HFFc6 (cell line): ENCODE data around the gene KCNMA1. TPM values are rescaled to one million over a fixed set of nuclear protein-coding genes. Genes with fewer than 3 reads are reported as not detected.

ENCODE experiments used
- DNase-seq: peaks from one replicate; pipeline ENCODE4 v3.0.0-alpha.2; 2018
- H3K27ac Mint-ChIP-seq: 2 replicates; pipeline ENCODE4 v1.8.0; 2020; ENCODE audit warnings: mild to moderate bottlenecking, mixed read lengths
- H3K27me3 Mint-ChIP-seq: 2 replicates; pipeline ENCODE4 v1.8.0; 2021; ENCODE audit warnings: mild to moderate bottlenecking, moderate library complexity, mixed read lengths; ENCODE audit not compliant: insufficient read depth
- H3K36me3 Mint-ChIP-seq: 2 replicates; pipeline ENCODE4 v1.8.0; 2021; ENCODE audit warnings: low read depth, mixed read lengths
- H3K4me1 Mint-ChIP-seq: 2 replicates; pipeline ENCODE4 v1.8.0; 2020; ENCODE audit warnings: low read depth, mixed read lengths
- H3K4me3 Mint-ChIP-seq: 2 replicates; pipeline ENCODE4 v1.8.0; 2020; ENCODE audit warnings: mild to moderate bottlenecking, moderate library complexity, mixed read lengths
- H3K9me3 Mint-ChIP-seq: 2 replicates; pipeline ENCODE4 v1.8.0; 2020; ENCODE audit warnings: mild to moderate bottlenecking, mixed read lengths
- total RNA-seq, 6 experiments: library from RNA; stranded (reverse); fragmentation: NEBNext Ultra II Directional; extraction: Animal tissue kit (Norgen Biotek cat#: 25700); gene quantifications; 2 replicates in 1 of 6; 3 replicates in 5 of 6; pipeline ENCODE4 v1.2.3, GENCODE V29; 2021
- TF ChIP-seq, protein P1 (sequence below): fragments of 200-600 bp; sonication (generic); IDR thresholded peaks from 2 replicates; pipeline ENCODE4 v1.5.0; 2021; ENCODE audit warnings: antibody characterized with exemption, mild to moderate bottlenecking

KCNMA1 gene
- total RNA-seq, 6 experiments from 2014 or later, result 87.1 to 191 (median 93.5) TPM

DNA sequence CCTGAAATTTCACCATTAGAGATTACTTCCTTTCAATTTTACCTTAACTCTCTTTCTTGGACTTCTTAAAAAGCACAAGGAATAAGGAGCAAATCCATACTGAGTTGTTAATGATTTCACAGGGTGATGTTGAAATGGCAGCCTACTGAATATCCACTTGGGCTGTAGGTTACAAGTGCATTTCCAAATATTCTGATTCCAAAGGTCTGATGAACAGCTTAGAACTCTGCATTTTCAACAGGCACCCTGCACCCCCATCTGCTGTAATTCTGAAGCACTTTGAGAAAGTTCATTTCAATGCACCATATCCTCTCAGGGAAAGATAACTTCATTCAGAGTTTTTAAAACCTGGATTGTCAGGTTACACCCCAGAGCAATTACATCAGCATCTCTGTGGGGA, 368.4 kb downstream of the KCNMA1 start:
- DNase-seq, result no peak
- peaks cover 68% of the 10 kb centered on the region for H3K4me1 Mint-ChIP-seq
- peak overlapping the region; percentile 29; the same call in 1 of the 2 replicates for H3K27ac Mint-ChIP-seq
- TF ChIP-seq, protein P1, sequence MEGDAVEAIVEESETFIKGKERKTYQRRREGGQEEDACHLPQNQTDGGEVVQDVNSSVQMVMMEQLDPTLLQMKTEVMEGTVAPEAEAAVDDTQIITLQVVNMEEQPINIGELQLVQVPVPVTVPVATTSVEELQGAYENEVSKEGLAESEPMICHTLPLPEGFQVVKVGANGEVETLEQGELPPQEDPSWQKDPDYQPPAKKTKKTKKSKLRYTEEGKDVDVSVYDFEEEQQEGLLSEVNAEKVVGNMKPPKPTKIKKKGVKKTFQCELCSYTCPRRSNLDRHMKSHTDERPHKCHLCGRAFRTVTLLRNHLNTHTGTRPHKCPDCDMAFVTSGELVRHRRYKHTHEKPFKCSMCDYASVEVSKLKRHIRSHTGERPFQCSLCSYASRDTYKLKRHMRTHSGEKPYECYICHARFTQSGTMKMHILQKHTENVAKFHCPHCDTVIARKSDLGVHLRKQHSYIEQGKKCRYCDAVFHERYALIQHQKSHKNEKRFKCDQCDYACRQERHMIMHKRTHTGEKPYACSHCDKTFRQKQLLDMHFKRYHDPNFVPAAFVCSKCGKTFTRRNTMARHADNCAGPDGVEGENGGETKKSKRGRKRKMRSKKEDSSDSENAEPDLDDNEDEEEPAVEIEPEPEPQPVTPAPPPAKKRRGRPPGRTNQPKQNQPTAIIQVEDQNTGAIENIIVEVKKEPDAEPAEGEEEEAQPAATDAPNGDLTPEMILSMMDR, result no peak
- H3K4me3 Mint-ChIP-seq, result no peak overlapping the region
- no peaks in the 10 kb centered on the region; the same call in 1 of the 2 replicates for H3K27me3 Mint-ChIP-seq
- no peaks in the 10 kb centered on the region for H3K9me3 Mint-ChIP-seq
- peaks cover 11% of the 10 kb centered on the region for H3K36me3 Mint-ChIP-seq

DNA sequence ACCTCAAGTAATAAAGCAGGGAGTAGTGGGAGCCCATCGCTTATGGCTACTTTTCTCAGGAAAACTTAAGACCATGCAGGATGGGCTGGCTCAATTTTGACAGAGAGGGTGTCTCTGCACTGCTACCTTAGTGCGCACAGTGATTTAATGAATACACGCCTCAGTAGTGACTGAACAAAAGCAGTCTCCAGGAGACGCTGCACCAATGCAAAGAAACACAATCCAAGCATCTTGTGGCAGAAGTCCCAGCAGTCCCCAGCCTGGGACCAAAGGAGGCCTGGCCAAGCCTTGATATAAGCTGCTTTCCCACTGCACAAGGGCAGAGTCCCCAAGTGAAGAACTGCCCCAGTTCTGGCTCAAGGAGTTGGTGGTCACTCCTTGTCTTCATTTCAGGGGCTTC, 368.9 kb downstream of the KCNMA1 start:
- Mint-ChIP-seq H3K36me3 (peaks cover 15% of the 10 kb centered on the region), H3K27ac (peak overlapping the region; percentile 68), H3K4me1 (peaks cover 68% of the 10 kb centered on the region), H3K27me3 (no peaks in the 10 kb centered on the region; the same call in 1 of the 2 replicates), H3K4me3 (no peak overlapping the region), H3K9me3 (no peaks in the 10 kb centered on the region)
- TF ChIP-seq, protein P1, result no peak
- no peak for DNase-seq

DNA sequence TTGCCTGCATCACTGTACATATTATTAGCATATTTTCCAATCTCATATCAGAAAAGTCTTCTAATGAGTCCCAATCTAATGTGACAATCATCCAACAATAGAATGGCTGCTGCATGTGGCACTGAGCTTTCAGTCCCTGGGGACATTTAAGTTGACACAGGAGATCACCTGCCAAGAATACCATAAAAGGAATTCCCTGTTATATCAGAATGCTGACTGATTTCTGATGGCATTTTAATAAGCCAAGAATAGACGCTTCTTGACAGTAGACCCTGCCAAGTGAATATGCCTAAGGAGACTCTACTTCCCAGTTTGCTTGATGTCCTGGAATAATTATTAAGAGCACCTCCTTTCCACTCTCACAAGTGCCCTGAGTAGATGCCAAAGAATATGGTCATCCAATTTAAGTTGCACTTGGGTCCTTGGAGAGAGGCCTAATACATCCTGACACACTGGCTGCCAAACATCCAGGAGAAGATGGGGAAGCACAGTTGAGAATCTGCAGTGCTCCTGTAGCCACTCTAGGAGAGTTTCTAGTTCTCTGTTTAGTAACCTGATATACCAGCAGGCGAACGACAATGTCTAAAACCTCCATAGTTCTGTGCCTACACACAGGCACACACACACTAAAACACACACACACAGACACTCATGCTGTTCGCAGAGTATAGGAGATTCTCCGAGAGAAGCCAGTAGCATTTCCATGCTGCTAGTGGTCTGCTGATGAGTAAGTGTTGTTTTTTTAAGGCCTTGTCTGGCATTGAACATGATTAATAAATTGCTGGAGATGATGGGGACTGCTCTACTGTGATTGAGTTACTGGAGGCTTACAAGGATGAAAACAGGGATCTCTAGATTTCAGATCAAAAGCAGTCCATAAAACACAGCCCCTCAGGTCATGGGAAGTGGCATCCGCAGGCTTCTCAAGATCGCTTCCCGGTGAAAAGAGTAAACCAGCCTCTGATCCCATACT, 369.6 kb downstream of the KCNMA1 start:
- Mint-ChIP-seq H3K27me3 (no peaks in the 10 kb centered on the region; the same call in 1 of the 2 replicates), H3K9me3 (no peaks in the 10 kb centered on the region), H3K27ac (peak overlapping the region; percentile 68), H3K4me3 (0 out of 2 replicates have a peak overlapping the region, but pooled peaks have one; percentile 3), H3K36me3 (peaks cover 17% of the 10 kb centered on the region), H3K4me1 (peaks cover 61% of the 10 kb centered on the region)
- DNase-seq, result peak; percentile 72
- TF ChIP-seq, protein P1, result no peak

DNA sequence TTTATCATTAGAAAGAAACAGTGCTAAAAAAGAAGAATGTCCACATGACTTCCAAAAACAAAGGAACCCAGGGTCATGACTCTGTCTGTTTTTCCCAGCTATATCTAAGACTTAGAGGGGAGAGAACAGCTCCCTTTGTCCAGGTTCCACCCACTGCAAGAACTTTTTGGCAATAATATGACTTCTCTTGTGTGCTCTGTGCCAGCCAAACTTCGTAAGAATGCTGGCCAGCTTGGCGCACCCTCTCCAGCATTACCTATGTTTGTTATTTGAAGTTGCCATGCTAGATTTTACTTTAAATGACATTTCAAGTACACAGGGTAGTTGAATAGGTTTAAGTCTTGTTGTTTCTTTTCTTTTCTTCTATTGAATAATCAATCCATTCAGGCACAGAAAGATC, 371.4 kb downstream of the KCNMA1 start:
- no peak overlapping the region for H3K4me3 Mint-ChIP-seq
- peaks cover 51% of the 10 kb centered on the region for H3K4me1 Mint-ChIP-seq
- H3K9me3 Mint-ChIP-seq, result no peaks in the 10 kb centered on the region
- no peak overlapping the region for H3K27ac Mint-ChIP-seq
- no peaks in the 10 kb centered on the region; the same call in 1 of the 2 replicates for H3K27me3 Mint-ChIP-seq
- DNase-seq, result no peak
- TF ChIP-seq, protein P1, result no peak
- H3K36me3 Mint-ChIP-seq, result peaks cover 11% of the 10 kb centered on the region; the same call in 1 of the 2 replicates

DNA sequence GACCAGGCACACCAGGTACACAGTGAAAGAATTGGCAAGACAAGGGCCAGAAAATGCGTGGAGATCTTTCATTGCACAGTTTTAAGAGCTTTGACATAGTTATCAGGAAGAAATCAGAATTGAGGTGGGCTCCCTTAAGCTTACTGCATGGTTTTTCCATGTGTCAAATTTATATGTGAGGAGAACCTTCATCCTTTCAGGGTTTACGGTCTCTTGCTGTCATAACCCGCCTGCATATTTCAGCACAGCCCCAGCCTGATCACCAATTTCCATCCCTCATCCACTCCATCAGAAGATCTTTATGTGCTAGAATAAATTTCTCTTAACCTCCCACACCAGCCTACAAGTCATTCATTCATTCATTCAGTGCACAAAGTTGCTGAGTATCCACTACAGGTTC, 373.1 kb downstream of the KCNMA1 start:
- H3K4me1 Mint-ChIP-seq, result peaks cover 61% of the 10 kb centered on the region
- H3K27me3 Mint-ChIP-seq, result no peaks in the 10 kb centered on the region; the same call in 1 of the 2 replicates

More for the DNA sequence above, 373.1 kb downstream of the KCNMA1 start:
- Mint-ChIP-seq H3K4me3 (no peak overlapping the region), H3K27ac (no peak overlapping the region), H3K36me3 (peaks cover 11% of the 10 kb centered on the region; the same call in 1 of the 2 replicates), H3K9me3 (no peaks in the 10 kb centered on the region)
- TF ChIP-seq, protein P1, result no peak
- no peak for DNase-seq
